ENCODE measurements around the gene DNAAF8. TPM values are rescaled to one million over a fixed set of nuclear protein-coding genes. Genes with fewer than 3 reads are reported as not detected.

The DNAAF8 gene
- total and polyA plus RNA-seq, 7 donors, result 0.42 to 2.1 (median 1.2) TPM; not detected in 1

- intact Hi-C loops (cut with DNase I), result loop anchor here in 1 of 2 donors (10.0 kb wide), 1 partner anchor 257 kb away; the partner anchor contains the start of gene SEC14L5
- whole genome bisulfite sequencing, 3 donors, result 84 to 87% (median 86%) methylated on average over 9 of the region's 9 CpGs
- Histone ChIP-seq H3K4me1 (peaks cover 8% of the 10 kb centered on the region), H3K36me3 (ENCODE audit: insufficient read depth in 1 of 2, low read depth in 1 of 2) (peaks cover 7 to 75% of the 10 kb centered on the region in 2 donors), H3K27ac (no peak overlapping the region), H3K4me3 (no peak overlapping the region), H3K27me3 (ENCODE audit: insufficient read depth in 3 of 3, low read length in 2 of 3) (no peaks in the 10 kb centered on the region), H3K9me3 (no peaks in the 10 kb centered on the region)
- ATAC-seq (no peak), DNase-seq (peak in 1 of 2 donors; percentile 54)
- no peak for TF ChIP-seq CTCF (IDR thresholded peaks at IDR 0.05)
These were observed 36.5 kb upstream of the DNAAF8 start for GRCh38 chr16:4697848-4698291.

GRCh38 chr16:4698321-4699045, 35.9 kb upstream of the DNAAF8 start:
- Histone ChIP-seq H3K4me1 (peaks cover 6% of the 10 kb centered on the region), H3K27ac (no peak overlapping the region), H3K27me3 (ENCODE audit: insufficient read depth in 3 of 3, low read length in 2 of 3) (no peaks in the 10 kb centered on the region), H3K9me3 (no peaks in the 10 kb centered on the region), H3K4me3 (no peak overlapping the region), H3K36me3 (ENCODE audit: insufficient read depth in 1 of 2, low read depth in 1 of 2) (peaks cover 7 to 75% of the 10 kb centered on the region in 2 donors)
- WGBS, 3 donors, result 92 to 94% (median 92%) methylated on average over 28 to 36 of the region's 36 CpGs
- ATAC-seq (no peak), DNase-seq (peak in 1 of 2 donors; percentile 50)
- TF ChIP-seq CTCF (IDR thresholded peaks at IDR 0.05), result no peak
- intact Hi-C loops (cut with DNase I), result loop anchor here in 1 of 2 donors (10.0 kb wide), 1 partner anchor 256 kb away; the partner anchor contains the start of gene SEC14L5

- Histone ChIP-seq H3K9me3 (no peaks in the 10 kb centered on the region), H3K27ac (no peak overlapping the region), H3K4me1 (peaks cover 6% of the 10 kb centered on the region), H3K4me3 (no peak overlapping the region), H3K27me3 (ENCODE audit: insufficient read depth in 3 of 3, low read length in 2 of 3) (no peaks in the 10 kb centered on the region), H3K36me3 (ENCODE audit: insufficient read depth in 1 of 2, low read depth in 1 of 2) (peaks cover 7 to 81% of the 10 kb centered on the region in 2 donors)
- DNase-seq (peak in 1 of 2 donors; percentile 50), ATAC-seq (no peak)
- intact Hi-C loops (cut with DNase I), result loop anchor here in 1 of 2 donors (10.0 kb wide), 1 partner anchor 256 kb away; the partner anchor contains the start of gene SEC14L5
- TF ChIP-seq CTCF (IDR thresholded peaks at IDR 0.05), result no peak
- 89 to 93% (median 89%) methylated on average over 19 of the region's 19 CpGs for WGBS, 3 donors
These were observed 35.2 kb upstream of the DNAAF8 start for GRCh38 chr16:4699046-4699556.

- Histone ChIP-seq H3K4me3 (no peak overlapping the region), H3K9me3 (no peaks in the 10 kb centered on the region), H3K27me3 (ENCODE audit: insufficient read depth in 3 of 3, low read length in 2 of 3) (no peaks in the 10 kb centered on the region), H3K36me3 (ENCODE audit: insufficient read depth in 1 of 2, low read depth in 1 of 2) (peaks cover 7 to 90% of the 10 kb centered on the region in 2 donors), H3K27ac (no peak overlapping the region), H3K4me1 (no peaks in the 10 kb centered on the region)
- no peak for ATAC-seq
- intact Hi-C loops (cut with DNase I), result no loop called here
- WGBS, 3 donors, result 93 to 96% (median 96%) methylated on average over 13 of the region's 13 CpGs
- DNase-seq, result peak in 1 of 2 donors; percentile 48
- no peak for TF ChIP-seq CTCF (IDR thresholded peaks at IDR 0.05)
These were observed 33.8 kb upstream of the DNAAF8 start for GRCh38 chr16:4700380-4700996.

Data from psoas muscle (tissue), 8 donors.